Urinary bladder (tissue), 4 donors: ENCODE data around the gene ABCC6. TPM values are rescaled to one million over a fixed set of nuclear protein-coding genes. Genes with fewer than 3 reads are reported as not detected.
"Not testable (repeated sequence)": the region's sequence is repeated elsewhere in the genome, so short reads cannot be mapped to it uniquely, and the experiment has no call there.

ENCODE experiments used
- DNase-seq: peaks from one replicate; pipeline ENCODE4 v3.0.0-alpha.2; 2015; ENCODE audit errors: extremely low spot score
- H3K27ac ChIP-seq: one replicate; pipeline ENCODE4 v1.5.1; 2013; ENCODE audit warnings: low read depth, mild to moderate bottlenecking, moderate library complexity
- H3K36me3 ChIP-seq: one replicate; pipeline ENCODE4 v1.6.1; 2013; ENCODE audit warnings: mild to moderate bottlenecking, moderate library complexity; ENCODE audit not compliant: insufficient read depth
- H3K4me1 ChIP-seq: one replicate; pipeline ENCODE4 v1.6.1; 2013; ENCODE audit warnings: mild to moderate bottlenecking, moderate library complexity; ENCODE audit not compliant: insufficient read depth
- H3K4me3 ChIP-seq: one replicate; pipeline ENCODE4 v1.5.1; 2013; ENCODE audit warnings: low read depth, low read length
- WGBS: extraction: QIAGEN DNeasy Blood & Tissue Kit; methylation state at CpG from one replicate; pipeline ENCODE4 v1.1.7; 2013; 5-methylcytosine and 5-hydroxymethylcytosine counted together
- polyA plus RNA-seq: library from polyadenylated mRNA; stranded (reverse); fragments of 200-250 nt; gene quantifications from one replicate; pipeline ENCODE4 v1.2.3, GENCODE V29; 2013
- total RNA-seq: library from RNA; depleted of rRNA; stranded (reverse); fragments of >200 nt; gene quantifications from one replicate; pipeline ENCODE4 v1.2.3, GENCODE V29; 2014
- donor health status: healthy with polysubstance abuse.
- donor health status: healthy.

Gene ABCC6
- total and polyA plus RNA-seq, 2 donors: 0.41 to 2.8 TPM

- no CpG with 5 or more reads among the region's 3 CpGs for WGBS
- not testable (repeated sequence) for H3K4me3 ChIP-seq, H3K27ac ChIP-seq, DNase-seq, H3K4me1 ChIP-seq, H3K36me3 ChIP-seq
Measured at GRCh38 chr16:16247439-16247838, 24.1 kb upstream of the ABCC6 start.

DNA sequence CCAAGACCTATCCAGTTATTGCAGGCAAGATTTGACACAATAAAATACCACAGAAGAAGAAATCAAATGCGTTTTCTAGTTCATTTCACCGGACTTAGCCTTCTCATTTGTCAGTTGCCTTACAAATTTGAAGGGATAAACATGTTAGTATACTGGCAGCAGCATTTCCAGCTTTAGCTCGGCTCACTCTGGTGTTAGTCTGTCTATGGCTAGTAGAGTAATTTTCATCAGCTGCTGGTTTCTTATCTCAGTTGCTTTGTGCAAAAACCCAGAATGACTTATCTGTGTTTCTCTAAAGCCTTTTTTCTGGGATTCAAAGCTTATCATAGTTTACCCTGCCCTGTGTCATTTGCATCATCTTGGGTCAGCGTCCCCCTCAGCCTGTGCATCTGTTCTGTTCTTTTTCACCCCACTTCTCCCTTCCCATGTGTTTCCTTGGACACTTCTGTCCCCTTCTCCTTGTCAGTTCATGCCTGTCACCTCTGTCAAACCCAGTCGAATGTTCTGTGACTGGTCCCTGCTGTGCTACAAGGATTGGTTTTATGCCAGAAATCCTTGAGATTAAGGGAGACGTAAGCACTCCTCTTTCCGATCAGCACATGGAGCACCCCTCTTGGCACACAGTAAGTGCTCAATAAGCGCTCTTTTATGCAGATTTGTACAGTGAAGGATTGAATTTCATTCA lies 23.4 kb upstream of the ABCC6 start:
- H3K4me1 ChIP-seq, H3K4me3 ChIP-seq, H3K36me3 ChIP-seq, DNase-seq, H3K27ac ChIP-seq: not testable (repeated sequence)
- 64% methylated on average over 4 of the region's 8 CpGs for whole genome bisulfite sequencing

- not testable (repeated sequence) for H3K4me1 ChIP-seq, DNase-seq, H3K36me3 ChIP-seq, H3K27ac ChIP-seq, H3K4me3 ChIP-seq
- WGBS: 94% methylated on average over 10 of the region's 11 CpGs
Measured at GRCh38 chr16:16243886-16244285, 20.6 kb upstream of the ABCC6 start.

DNA sequence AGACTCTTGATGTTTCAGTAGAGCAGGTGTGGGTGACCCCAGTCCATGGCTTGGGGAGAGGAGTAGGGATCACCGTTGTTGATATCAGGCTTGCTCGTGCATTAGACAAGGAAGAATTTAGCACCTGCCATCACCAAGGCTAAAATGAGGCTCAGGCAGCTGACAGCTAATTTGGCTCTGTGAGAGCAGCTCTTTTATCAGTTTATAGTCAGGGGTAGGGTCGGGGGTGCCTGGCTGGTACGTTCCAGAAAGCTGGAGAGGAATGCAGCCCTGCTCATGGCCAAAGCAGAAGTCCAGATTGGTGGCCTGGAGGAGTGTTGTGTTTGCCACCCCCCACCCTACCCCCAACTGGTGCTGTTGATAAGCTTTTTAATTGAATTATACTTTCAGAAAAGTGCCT lies 17.4 kb upstream of the ABCC6 start:
- not testable (repeated sequence) for H3K4me1 ChIP-seq, H3K27ac ChIP-seq, H3K4me3 ChIP-seq, H3K36me3 ChIP-seq, DNase-seq
- 69% methylated on average over 4 of the region's 4 CpGs for WGBS

- not testable (repeated sequence) for H3K4me1 ChIP-seq, H3K4me3 ChIP-seq, H3K36me3 ChIP-seq, DNase-seq, H3K27ac ChIP-seq
- WGBS: 94% methylated on average over 5 of the region's 5 CpGs
Measured at GRCh38 chr16:16237738-16238137, 14.4 kb upstream of the ABCC6 start.

GRCh38 chr16:16237071-16237470 lies 13.8 kb upstream of the ABCC6 start:
- H3K36me3 ChIP-seq, DNase-seq, H3K27ac ChIP-seq, H3K4me3 ChIP-seq, H3K4me1 ChIP-seq: not testable (repeated sequence)
- 88% methylated on average over 6 of the region's 6 CpGs for WGBS

DNA sequence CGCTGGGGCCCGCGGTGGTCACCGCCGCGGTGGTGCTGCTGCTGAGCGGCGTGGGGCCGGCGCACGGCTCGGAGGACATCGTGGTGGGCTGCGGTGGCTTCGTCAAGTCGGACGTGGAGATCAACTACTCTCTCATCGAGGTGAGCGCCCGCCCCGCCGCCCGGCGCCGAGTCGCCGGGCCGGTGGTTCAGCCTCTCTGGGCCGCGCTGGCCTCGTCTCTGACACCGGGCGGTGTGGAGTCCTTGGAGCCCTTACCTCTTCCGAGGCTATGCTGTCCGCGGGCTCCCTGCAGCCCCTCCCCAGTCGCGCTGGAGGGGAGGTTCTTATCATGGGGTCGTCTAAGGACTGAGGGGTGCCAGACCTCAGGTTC lies 9.4 kb upstream of the ABCC6 start:
- not testable (repeated sequence) for H3K36me3 ChIP-seq, DNase-seq, H3K4me1 ChIP-seq, H3K27ac ChIP-seq, H3K4me3 ChIP-seq
- WGBS: no CpG with 5 or more reads among the region's 39 CpGs

DNA sequence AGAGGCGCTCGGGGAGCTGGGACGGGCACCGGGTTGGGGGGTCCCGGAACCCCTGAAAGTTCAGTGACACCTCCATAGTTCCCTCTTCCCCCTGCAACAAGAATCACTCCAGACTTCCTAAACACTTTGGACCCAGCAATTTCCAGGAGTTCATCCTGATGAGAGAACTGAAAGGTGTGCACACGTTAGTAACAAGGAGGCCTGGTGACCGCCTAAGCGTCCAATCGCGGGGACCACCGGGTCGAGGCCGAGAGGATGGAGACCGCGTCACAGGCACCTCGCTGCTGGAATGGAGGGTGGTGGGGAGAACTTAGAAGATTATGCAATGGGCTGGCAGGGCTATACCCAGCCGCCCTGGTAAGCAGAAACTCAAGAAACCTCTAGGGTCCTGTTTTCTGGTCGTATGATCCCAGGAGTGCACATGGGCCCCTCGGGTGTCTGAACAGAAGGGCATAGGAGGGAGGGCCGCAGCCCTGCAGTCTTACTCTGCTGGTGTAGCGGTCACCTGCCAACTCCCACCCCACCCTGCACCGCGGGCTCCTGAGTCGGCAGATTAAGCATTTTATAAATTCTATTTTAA lies 458 bp upstream of the ABCC6 start:
- H3K4me3 ChIP-seq: not testable (repeated sequence)
- WGBS: 28% methylated on average over 18 of the region's 24 CpGs

DNA sequence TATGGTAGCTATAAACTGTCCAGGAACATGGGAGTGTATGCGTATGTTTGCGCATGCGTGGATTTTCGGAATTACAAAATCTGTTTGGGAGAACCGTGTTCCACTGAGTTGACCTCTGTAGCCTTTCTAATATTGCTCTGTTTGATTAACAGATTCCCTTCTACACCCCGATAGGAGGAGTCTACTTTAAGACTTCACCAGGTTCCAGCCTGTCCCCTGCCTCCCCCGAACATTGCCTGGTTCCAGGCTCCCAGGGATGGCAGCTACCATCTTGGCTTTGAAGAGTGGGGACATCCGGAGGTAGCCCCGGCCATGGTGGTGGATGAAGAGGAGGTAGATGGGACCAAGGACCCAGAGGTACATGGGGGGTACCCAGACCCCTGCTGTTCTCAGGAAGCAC lies 1.9 kb downstream of the ABCC6 start:
- WGBS: 91% methylated on average over 4 of the region's 9 CpGs
- H3K36me3 ChIP-seq, H3K4me3 ChIP-seq, DNase-seq, H3K27ac ChIP-seq, H3K4me1 ChIP-seq: not testable (repeated sequence)

More for the DNA sequence above, 458 bp upstream of the ABCC6 start:
- DNase-seq, H3K36me3 ChIP-seq, H3K27ac ChIP-seq, H3K4me1 ChIP-seq: not testable (repeated sequence)

DNA sequence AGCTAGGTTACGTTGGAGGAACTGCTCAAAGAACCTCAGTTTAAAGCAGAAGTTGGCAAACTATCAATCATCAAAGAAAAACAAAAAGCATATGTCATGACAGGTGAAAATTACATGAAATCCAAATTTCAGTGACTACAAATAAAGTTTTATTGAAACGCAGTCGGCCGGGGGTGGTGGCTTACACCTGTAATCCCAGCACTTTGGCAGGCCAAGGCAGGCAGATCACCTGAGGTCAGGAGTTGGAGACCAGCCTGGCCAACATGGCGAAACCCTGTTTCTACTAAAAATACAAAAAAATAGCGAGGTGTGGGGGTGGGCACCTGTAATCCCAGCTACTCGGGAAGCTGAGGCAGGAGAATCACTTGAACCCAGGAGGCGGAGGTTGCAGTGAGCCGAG lies 2.8 kb downstream of the ABCC6 start:
- not testable (repeated sequence) for H3K4me1 ChIP-seq, H3K36me3 ChIP-seq, H3K27ac ChIP-seq, DNase-seq, H3K4me3 ChIP-seq
- 97% methylated on average over 8 of the region's 9 CpGs for WGBS

- not testable (repeated sequence) for H3K4me3 ChIP-seq, H3K36me3 ChIP-seq, H3K4me1 ChIP-seq, H3K27ac ChIP-seq, DNase-seq
- WGBS: no CpG with 5 or more reads among the region's 5 CpGs
Measured at GRCh38 chr16:16218787-16219186, 4.5 kb downstream of the ABCC6 start.

GRCh38 chr16:16218349-16218748 lies 4.9 kb downstream of the ABCC6 start:
- not testable (repeated sequence) for H3K27ac ChIP-seq, DNase-seq, H3K36me3 ChIP-seq, H3K4me3 ChIP-seq, H3K4me1 ChIP-seq
- no CpG with 5 or more reads among the region's 5 CpGs for WGBS

DNA sequence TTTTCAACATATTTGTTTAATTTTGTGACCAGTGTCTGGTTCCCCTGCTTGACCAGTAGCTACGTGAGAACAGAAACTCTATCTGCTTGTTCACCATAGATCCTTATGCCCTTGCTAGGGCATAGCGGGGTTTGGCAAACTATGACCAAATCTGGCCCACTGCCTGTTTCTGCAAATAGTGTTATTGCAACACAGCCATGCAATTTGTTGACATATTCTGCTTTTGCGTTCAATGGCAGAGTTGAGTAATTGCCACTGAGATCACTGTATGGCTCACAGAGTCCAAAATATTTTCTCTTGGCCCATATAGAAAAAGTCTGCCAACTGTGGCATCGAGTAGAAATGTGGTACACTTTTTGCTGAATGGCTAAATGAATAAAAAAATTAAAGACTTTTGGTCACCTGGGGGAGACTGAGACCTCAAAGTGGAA lies 9.4 kb downstream of the ABCC6 start:
- not testable (repeated sequence) for H3K4me3 ChIP-seq, DNase-seq, H3K27ac ChIP-seq, H3K4me1 ChIP-seq, H3K36me3 ChIP-seq
- 55% methylated on average over 2 of the region's 4 CpGs for WGBS

DNA sequence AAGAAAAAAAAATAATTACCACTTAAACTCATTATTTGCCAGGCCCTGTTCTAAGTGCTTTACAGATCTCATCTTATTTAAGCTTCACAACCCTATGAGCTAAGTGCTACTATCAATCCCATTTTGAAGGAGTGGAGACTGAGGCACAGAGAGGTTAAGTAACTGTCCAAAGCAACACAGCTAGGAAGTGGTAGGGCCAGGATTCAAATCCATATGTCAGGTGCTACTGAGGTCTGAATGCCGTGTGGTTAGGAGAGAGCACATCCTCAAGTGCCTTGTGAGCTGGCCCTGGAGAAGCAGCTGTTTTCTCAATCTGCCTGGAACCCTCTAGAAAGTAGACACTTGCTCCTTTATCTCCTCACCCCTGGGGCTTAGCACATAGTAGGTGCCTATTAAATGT lies 11.9 kb downstream of the ABCC6 start:
- H3K4me3 ChIP-seq, H3K36me3 ChIP-seq, H3K4me1 ChIP-seq, H3K27ac ChIP-seq, DNase-seq: not testable (repeated sequence)
- 91% methylated on average over 1 of the region's 1 CpG for WGBS
